ENCODE data around the gene KCTD21. TPM values are rescaled to one million over a fixed set of nuclear protein-coding genes. Genes with fewer than 3 reads are reported as not detected.

The KCTD21 gene
- total and polyA plus RNA-seq, 2 donors (not counting 1 experiment from before 2014, with no cell fraction given), result 4.3 to 8.0 TPM

- Histone ChIP-seq H3K4me1 (ENCODE audit: control insufficient read depth in 2 of 2, insufficient read depth in 2 of 2, low read length in 2 of 2) (no peaks in the 10 kb centered on the region), H3K9ac (ENCODE audit: low read length) (no peak overlapping the region), H3K27ac (ENCODE audit: low read length in 2 of 2) (no peak overlapping the region), H4K20me1 (ENCODE audit: control insufficient read depth, insufficient read depth, low read length, poor library complexity, severe bottlenecking) (no peaks in the 10 kb centered on the region), H2AFZ (ENCODE audit: insufficient read depth, low read depth, low read length, poor library complexity, severe bottlenecking) (no peak overlapping the region), H3K36me3 (replicated peaks in 1 of 2; ENCODE audit: control extremely low read depth in 1 of 2, control insufficient read depth in 1 of 2, extremely low read depth in 1 of 2, insufficient read depth in 2 of 2, low read length in 1 of 2) (peaks cover 0 to 12% of the 10 kb centered on the region in 2 experiments), H3K4me2 (replicated peaks; ENCODE audit: low read depth, low read length, poor library complexity, severe bottlenecking) (no peak overlapping the region), H3K4me3 (ENCODE audit: control extremely low read depth in 1 of 5, extremely low read depth in 1 of 5, insufficient read depth in 1 of 5, low read depth in 2 of 5, low read length in 4 of 5) (no peak overlapping the region), H3K9me3 (ENCODE audit: control extremely low read depth in 1 of 3, control insufficient read depth in 2 of 3, insufficient read depth in 1 of 3, low read length in 2 of 3) (no peaks in the 10 kb centered on the region), H3K79me2 (ENCODE audit: control insufficient read depth, insufficient read depth, low read length) (no peaks in the 10 kb centered on the region), H3K27me3 (replicated peaks in 1 of 4; ENCODE audit: control extremely low read depth in 1 of 4, control insufficient read depth in 3 of 4, insufficient read depth in 4 of 4, low read length in 3 of 4) (no peaks in the 10 kb centered on the region)
- Mint-ChIP-seq H3K4me1 (no peaks in the 10 kb centered on the region), H3K9me3 (ENCODE audit: insufficient read depth) (no peaks in the 10 kb centered on the region), H3K27me3 (no peaks in the 10 kb centered on the region), H3K4me3 (no peak overlapping the region), H3K27ac (no peak overlapping the region)
- WGBS (ENCODE audit: insufficient coverage), result 68% methylated on average over 3 of the region's 8 CpGs
- DNase-seq, result no peak
- ChIA-PET CTCF (interaction anchor here (2.2 kb wide), 1 partner anchor 351 kb away, joined by 7 read pairs; no protein-coding TSS in a partner anchor), POLR2A (no interaction called here)
- TF ChIP-seq EZH2 (IDR thresholded peaks at IDR 0.05; ENCODE audit: borderline replicate concordance, insufficient read depth, low read depth, low read length, poor library complexity, severe bottlenecking) (no peak), CTCF (IDR thresholded peaks at IDR 0.05) (no peak)
- intact Hi-C loops (cut with micrococcal nuclease), result no loop called here
- ATAC-seq (ENCODE audit: low read depth), result no peak
Observed at GRCh38 chr11:78213526-78214330, 25.3 kb upstream of the KCTD21 start.
